Endothelial cell of umbilical vein (primary cell): ENCODE measurements around the gene MOXD1. TPM values are rescaled to one million over a fixed set of nuclear protein-coding genes. Genes with fewer than 3 reads are reported as not detected.

Source experiments
- BruUV-seq: library from RNA; stranded (reverse); fragments of 400-500 nt; replicated peaks from 2 replicates; lab custom pipeline; 2021; lab: Mats Ljungman, UMichigan
- CTCF ChIA-PET: fragments of 300-600, 350-600 bp; sonication (Branson Sonifier 250); formaldehyde crosslinking; loops from one replicate; lab custom pipeline; 2021; ENCODE audit warnings: antibody characterized with exemption, inconsistent platforms; lab: Charles Lee
- POLR2A ChIA-PET: fragments of 300-600, 350-600 bp; sonication (Branson Sonifier 250); formaldehyde crosslinking; loops from one replicate; lab custom pipeline; 2021; ENCODE audit warnings: antibody characterized with exemption, inconsistent platforms; lab: Charles Lee
- DNase-seq: peaks from one replicate; pipeline ENCODE4 v3.0.0-alpha.2; 2011; ENCODE audit warnings: low read depth, low spot score
- FAIRE-seq: peaks from 2 replicates; lab custom pipeline; 2011; peaks lifted over from hg19 to GRCh38; lab: Jason Lieb, UNC
- H2AFZ ChIP-seq: 2 replicates; pipeline ENCODE4 v1.6.0; 2012; ENCODE audit warnings: low read depth, low read length, control low read depth, inconsistent platforms
- H3K27ac ChIP-seq: 2 replicates; pipeline ENCODE4 v1.5.1; 2011; ENCODE audit warnings: low read depth, mild to moderate bottlenecking, control low read depth, low read length, moderate library complexity; ENCODE audit not compliant: insufficient read depth
- H3K27me3 ChIP-seq, 2 experiments: 2 replicates each; pipeline versions ENCODE4 v1.6.0 to v1.6.1; 2011; ENCODE audit warnings: low read length in 2 of 2, mixed read lengths in 1 of 2; ENCODE audit not compliant: control insufficient read depth in 2 of 2, insufficient read depth in 2 of 2
- H3K36me3 ChIP-seq, 2 experiments: 2 replicates in 1 of 2; 3 replicates in 1 of 2; pipeline ENCODE4 v1.5.1; 2011; ENCODE audit warnings: low read length in 2 of 2, mild to moderate bottlenecking in 1 of 2, moderate library complexity in 1 of 2; ENCODE audit not compliant: control insufficient read depth in 2 of 2, insufficient read depth in 2 of 2; ENCODE audit errors: extremely low read depth in 1 of 2
- H3K4me1 ChIP-seq: 3 replicates; pipeline ENCODE4 v1.5.1; 2011; ENCODE audit warnings: mild to moderate bottlenecking, low read length; ENCODE audit not compliant: control insufficient read depth, insufficient read depth; ENCODE audit errors: extremely low read depth
- H3K4me2 ChIP-seq: 2 replicates; pipeline ENCODE4 v1.6.1; 2011; ENCODE audit warnings: low read length, control low read depth, mixed read lengths; ENCODE audit not compliant: insufficient read depth
- H3K4me3 ChIP-seq, 3 experiments: fragments of 200-600 bp in 1 of 3; sonication (generic), shearing (Covaris generic) in 1 of 3; replicated peaks in 1 of 3; 2 replicates each; pipeline ENCODE4 v1.5.1; 2011 to 2016; ENCODE audit warnings: control low read depth in 3 of 3, low read length in 3 of 3, mild to moderate bottlenecking in 2 of 3, inconsistent platforms in 1 of 3, low read depth in 1 of 3, moderate library complexity in 1 of 3; ENCODE audit not compliant: insufficient read depth in 1 of 3
- H3K79me2 ChIP-seq: 2 replicates; pipeline ENCODE4 v1.6.0; 2012; ENCODE audit warnings: low read length, inconsistent platforms; ENCODE audit not compliant: control insufficient read depth, insufficient read depth
- H3K9ac ChIP-seq: replicated peaks from 2 replicates; pipeline ENCODE3; 2011; ENCODE audit warnings: low read length, control low read depth; ENCODE audit not compliant: insufficient read depth; ENCODE audit errors: extremely low read depth
- H3K9me1 ChIP-seq: replicated peaks from 3 replicates; pipeline ENCODE4 v1.6.0; 2011; ENCODE audit warnings: mild to moderate bottlenecking, low read length; ENCODE audit not compliant: control insufficient read depth, insufficient read depth; ENCODE audit errors: extremely low read depth
- H3K9me3 ChIP-seq: replicated peaks from 2 replicates; pipeline ENCODE4 v1.5.1; 2012; ENCODE audit warnings: low read length, inconsistent platforms; ENCODE audit not compliant: control insufficient read depth, insufficient read depth
- H4K20me1 ChIP-seq: replicated peaks from 2 replicates; pipeline ENCODE3; 2011; ENCODE audit warnings: mild to moderate bottlenecking, low read length; ENCODE audit not compliant: control insufficient read depth, insufficient read depth; ENCODE audit errors: extremely low read depth
- EZH2 ChIP-seq: IDR thresholded peaks from 2 replicates; pipeline ENCODE4 v1.6.1; 2012; ENCODE audit warnings: borderline replicate concordance, low read depth, mild to moderate bottlenecking, moderate library complexity, low read length, inconsistent platforms; ENCODE audit not compliant: severe bottlenecking
- FOS ChIP-seq: IDR thresholded peaks from 2 replicates; pipeline ENCODE4 v1.6.1; 2011; ENCODE audit warnings: mild to moderate bottlenecking, low read length, moderate library complexity, borderline replicate concordance; ENCODE audit not compliant: insufficient read depth
- GATA2 ChIP-seq: IDR thresholded peaks from 2 replicates; pipeline ENCODE4 v1.7.0; 2011; ENCODE audit warnings: low read depth, mild to moderate bottlenecking, moderate library complexity, mixed read lengths, low read length; ENCODE audit not compliant: insufficient read length, insufficient read depth
- JUN ChIP-seq: IDR thresholded peaks from 2 replicates; pipeline ENCODE4 v1.6.1; 2011; ENCODE audit warnings: borderline replicate concordance, low read depth; ENCODE audit not compliant: insufficient read length, insufficient read depth
- MYC ChIP-seq: IDR thresholded peaks from one replicate; pipeline ENCODE4 v1.6.1; 2011; ENCODE audit warnings: mild to moderate bottlenecking, low read depth, low read length
- POLR2A ChIP-seq: IDR thresholded peaks from 2 replicates; pipeline ENCODE4 v1.6.1; 2012; ENCODE audit warnings: low read depth, mild to moderate bottlenecking, control low read depth, low read length
- POLR2AphosphoS5 ChIP-seq: IDR thresholded peaks from 2 replicates; pipeline ENCODE4 v1.6.1; 2012; ENCODE audit warnings: low read depth, mild to moderate bottlenecking, control low read depth, low read length, moderate library complexity; ENCODE audit not compliant: insufficient read depth
- dilution Hi-C: fragments of 300-500 bp; cut with MboI; formaldehyde crosslinking; loops from one replicate; pipeline ENCODE4 v1.15.0; 2019; ENCODE audit warnings: low sequenced_read_pairs; ENCODE audit not compliant: extremely low pct_ligation_motif_present
- intact Hi-C: fragments of 100-400 bp; cut with micrococcal nuclease; formaldehyde crosslinking; loops from one replicate; pipeline ENCODE4 v1.10.0; 2022
- polyA plus RNA-seq, 4 experiments: library from polyadenylated mRNA; depleted of rRNA in 3 of 4; stranded (reverse) in 3 of 4; unstranded in 1 of 4; fragments of >200 nt; gene quantifications; 2 replicates each; pipeline versions ENCODE4 v1.2.1 to v1.2.3, GENCODE V29; 2011 to 2012; ENCODE audit warnings: missing spikeins in 1 of 4
- total RNA-seq: library from RNA; stranded (reverse); gene quantifications from 2 replicates; pipeline ENCODE4 v1.2.3, GENCODE V29; 2021
- TF ChIP-seq, protein P1 (sequence below), 2 donors: IDR thresholded peaks; 1 replicate in 1 of 2; 2 replicates in 1 of 2; pipeline ENCODE4 v1.5.1; 2011; ENCODE audit warnings: low read length in 2 of 2, mild to moderate bottlenecking in 2 of 2, moderate library complexity in 2 of 2, control low read depth in 1 of 2, inconsistent platforms in 1 of 2, low read depth in 1 of 2; ENCODE audit not compliant: insufficient read depth in 1 of 2; ENCODE audit errors: extremely low read depth in 1 of 2
- TF ChIP-seq, protein P2 (sequence below): IDR thresholded peaks from 2 replicates; pipeline ENCODE4 v1.6.1; 2011; ENCODE audit not compliant: insufficient read depth, insufficient read length

The MOXD1 gene
- total and polyA plus RNA-seq, 2 donors (not counting 3 experiments of a cell fraction or from before 2014, with no cell fraction given): 0.01 TPM; not detected in 1

DNA sequence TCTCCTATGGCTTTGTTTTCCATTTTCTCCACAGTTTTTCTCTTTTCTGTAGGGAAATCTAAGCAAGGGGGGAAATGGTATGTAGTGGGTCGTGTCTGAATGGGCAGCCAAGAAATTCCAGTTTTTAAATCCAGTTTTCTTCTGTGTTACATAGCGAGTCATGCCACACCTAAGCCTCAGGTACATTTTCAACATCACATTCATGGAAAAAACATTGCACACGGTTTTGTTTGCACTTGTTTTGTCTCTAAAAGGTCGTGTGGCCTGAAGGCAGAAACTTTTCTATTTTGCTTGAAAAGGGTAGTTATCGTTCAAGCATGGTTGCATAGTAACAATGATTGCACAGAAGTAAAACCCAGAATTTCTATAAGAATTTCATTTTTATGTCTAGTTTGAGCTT is 70.5 kb downstream of the MOXD1 start:
- H3K79me2 ChIP-seq: no peaks in the 10 kb centered on the region
- H4K20me1 ChIP-seq: no peaks in the 10 kb centered on the region
- FAIRE-seq (no peak), DNase-seq (no peak)
- H3K9me1 ChIP-seq: no peaks in the 10 kb centered on the region
- dilution Hi-C loops: no loop called here
- H3K9ac ChIP-seq: no peak overlapping the region
- CTCF ChIA-PET: interaction anchor here (1.0 to 2.1 kb wide), 3 partner anchors 10 to 154 kb away, joined by 3 to 4 read pairs (median 3); no protein-coding TSS in a partner anchor
- TF ChIP-seq JUN: no peak
- TF ChIP-seq FOS: no peak
- no peak for TF ChIP-seq POLR2A
- no peak for TF ChIP-seq GATA2
- TF ChIP-seq MYC: no peak
- no peak for TF ChIP-seq EZH2
- no peak for TF ChIP-seq POLR2AphosphoS5
- TF ChIP-seq, protein P1, sequence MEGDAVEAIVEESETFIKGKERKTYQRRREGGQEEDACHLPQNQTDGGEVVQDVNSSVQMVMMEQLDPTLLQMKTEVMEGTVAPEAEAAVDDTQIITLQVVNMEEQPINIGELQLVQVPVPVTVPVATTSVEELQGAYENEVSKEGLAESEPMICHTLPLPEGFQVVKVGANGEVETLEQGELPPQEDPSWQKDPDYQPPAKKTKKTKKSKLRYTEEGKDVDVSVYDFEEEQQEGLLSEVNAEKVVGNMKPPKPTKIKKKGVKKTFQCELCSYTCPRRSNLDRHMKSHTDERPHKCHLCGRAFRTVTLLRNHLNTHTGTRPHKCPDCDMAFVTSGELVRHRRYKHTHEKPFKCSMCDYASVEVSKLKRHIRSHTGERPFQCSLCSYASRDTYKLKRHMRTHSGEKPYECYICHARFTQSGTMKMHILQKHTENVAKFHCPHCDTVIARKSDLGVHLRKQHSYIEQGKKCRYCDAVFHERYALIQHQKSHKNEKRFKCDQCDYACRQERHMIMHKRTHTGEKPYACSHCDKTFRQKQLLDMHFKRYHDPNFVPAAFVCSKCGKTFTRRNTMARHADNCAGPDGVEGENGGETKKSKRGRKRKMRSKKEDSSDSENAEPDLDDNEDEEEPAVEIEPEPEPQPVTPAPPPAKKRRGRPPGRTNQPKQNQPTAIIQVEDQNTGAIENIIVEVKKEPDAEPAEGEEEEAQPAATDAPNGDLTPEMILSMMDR (IDR thresholded peaks at IDR 0.05; ENCODE audit: extremely low read depth in 1 of 2, insufficient read depth in 1 of 2, low read depth in 1 of 2, low read length in 2 of 2): no peak
- TF ChIP-seq, protein P2, sequence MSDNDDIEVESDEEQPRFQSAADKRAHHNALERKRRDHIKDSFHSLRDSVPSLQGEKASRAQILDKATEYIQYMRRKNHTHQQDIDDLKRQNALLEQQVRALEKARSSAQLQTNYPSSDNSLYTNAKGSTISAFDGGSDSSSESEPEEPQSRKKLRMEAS: no peak
- peaks cover 3% of the 10 kb centered on the region for H3K4me1 ChIP-seq
- H3K27me3 ChIP-seq: peaks cover 2 to 5% of the 10 kb centered on the region in 2 experiments
- BruUV-seq: no TSS peak
- no peak overlapping the region for H3K27ac ChIP-seq
- no peak overlapping the region for H3K4me2 ChIP-seq
- no peak overlapping the region for H3K4me3 ChIP-seq
- POLR2A ChIA-PET: no interaction called here
- no peaks in the 10 kb centered on the region for H3K9me3 ChIP-seq
- H2AFZ ChIP-seq: no peak overlapping the region
- H3K36me3 ChIP-seq: no peaks in the 10 kb centered on the region
- intact Hi-C loops: no loop called here
